ENCODE measurements around the gene TFRC.
A peak's percentile ranks its signal among the peaks of the same experiment; 100 is the strongest.
"Not testable (repeated sequence)": the region's sequence is repeated elsewhere in the genome, so short reads cannot be mapped to it uniquely, and the experiment has no call there.

TFRC gene

DNA sequence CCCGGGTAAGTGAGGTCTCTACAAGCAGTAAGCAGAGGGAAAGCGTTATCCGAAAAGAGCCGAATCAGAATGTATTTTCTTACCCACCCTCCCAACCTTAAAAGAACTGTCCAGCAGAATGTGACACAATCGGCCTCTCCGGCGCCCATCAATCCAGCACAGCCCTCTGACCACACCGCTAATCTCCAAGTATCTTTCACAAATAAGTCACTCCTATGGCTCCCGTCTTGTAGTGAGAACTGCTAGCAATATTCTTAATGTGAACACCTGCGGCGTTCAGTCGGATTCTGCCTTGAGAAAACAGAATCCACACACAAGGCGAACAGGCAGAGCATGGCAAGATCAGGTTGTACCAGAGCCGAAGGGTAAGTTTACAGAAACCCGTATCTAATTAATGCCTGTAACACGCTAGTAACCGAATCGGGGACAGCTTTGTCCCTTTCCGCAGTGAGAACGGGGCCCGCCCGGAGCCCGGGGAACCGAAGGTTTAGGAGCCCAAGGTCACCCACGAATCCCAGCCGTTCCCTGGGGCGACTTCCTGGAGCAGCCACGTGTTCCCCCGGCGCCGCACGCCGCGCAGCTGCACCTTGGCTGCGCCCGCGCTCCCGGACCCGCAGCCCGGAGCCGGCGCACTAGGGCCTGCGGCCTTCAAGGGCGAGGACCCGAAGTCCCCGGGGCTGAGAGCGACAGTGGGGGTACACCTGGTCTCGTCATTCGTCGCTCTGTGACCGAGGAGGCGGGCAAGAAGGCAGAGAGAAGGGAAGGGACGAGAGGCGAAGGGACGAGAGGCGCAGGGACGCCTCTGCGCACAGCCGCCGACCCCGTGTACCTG is 672 bp downstream of the TFRC start:
- DNase-seq = peak; percentile 63

DNA sequence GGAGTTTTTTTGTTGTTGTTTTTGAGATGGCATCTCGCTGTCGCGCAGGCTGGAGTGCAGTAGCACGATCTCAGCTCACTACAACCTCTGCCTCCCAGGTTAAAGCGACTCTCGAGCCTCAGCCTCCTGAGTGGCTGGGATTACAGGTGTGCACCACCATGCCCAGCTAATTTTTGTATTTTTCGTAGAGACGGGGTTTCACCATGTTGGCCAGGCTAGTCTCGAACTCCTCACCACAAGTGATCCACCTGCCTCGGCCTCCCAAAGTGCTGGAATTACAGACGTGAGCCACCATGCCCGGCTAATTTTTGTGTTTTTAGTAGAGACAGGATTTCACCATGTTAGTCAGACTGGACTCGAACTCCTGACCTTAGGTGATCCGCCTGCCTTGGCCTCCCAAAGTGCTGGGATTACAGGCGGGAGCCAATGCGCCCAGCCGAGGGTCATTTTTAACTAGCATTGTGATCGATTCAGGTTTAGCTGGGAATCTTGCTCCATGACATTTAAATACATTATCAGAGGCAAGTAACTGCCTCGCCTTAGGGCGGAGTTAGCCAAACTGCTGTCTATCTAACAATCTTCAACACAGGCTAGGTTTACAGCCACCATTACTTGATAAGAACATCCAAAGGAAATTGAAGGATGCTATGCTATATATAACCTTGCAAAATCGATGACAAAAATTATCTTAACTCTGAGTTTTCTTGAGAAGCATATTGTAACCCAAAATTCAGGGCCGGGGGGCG is 1.6 kb downstream of the TFRC start:
- not testable (repeated sequence) for DNase-seq

DNA sequence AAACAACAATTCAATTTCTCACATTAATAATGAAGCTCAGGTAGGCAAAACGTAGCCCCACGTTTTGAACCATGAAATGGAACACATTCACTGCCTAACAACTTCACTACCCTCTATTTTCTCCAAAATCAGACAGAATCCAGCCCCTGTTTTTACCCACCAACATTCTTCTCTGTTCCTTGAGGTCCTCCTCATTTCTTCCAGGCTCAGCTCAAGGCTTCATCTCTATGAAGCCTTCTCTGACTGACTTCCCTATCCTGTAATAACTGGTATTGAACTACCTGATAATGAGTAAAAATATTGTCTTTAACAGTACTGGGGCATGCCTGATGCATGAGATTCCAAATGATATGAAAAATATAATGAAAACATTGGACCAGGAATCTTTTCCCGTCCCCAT is 2.2 kb downstream of the TFRC start:
- no peak for DNase-seq

DNA sequence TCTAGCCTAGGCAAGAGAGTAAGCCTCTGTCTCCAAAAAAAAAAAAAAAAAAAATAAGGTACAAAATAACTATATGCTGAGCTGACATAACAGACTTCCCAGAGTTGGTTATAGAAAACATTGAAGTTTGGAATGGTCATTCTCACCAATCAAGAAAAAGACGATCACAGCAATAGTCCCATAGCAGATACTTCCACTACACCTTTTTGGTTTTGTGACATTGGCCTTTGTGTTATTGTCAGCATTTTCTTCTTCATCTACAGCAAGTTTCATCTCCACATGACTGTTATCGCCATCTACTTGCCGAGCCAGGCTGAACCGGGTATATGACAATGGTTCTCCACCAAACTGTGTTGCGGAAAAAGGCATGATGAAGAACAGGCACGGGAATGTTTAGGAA is 6.9 kb downstream of the TFRC start:
- no peak for DNase-seq

DNA sequence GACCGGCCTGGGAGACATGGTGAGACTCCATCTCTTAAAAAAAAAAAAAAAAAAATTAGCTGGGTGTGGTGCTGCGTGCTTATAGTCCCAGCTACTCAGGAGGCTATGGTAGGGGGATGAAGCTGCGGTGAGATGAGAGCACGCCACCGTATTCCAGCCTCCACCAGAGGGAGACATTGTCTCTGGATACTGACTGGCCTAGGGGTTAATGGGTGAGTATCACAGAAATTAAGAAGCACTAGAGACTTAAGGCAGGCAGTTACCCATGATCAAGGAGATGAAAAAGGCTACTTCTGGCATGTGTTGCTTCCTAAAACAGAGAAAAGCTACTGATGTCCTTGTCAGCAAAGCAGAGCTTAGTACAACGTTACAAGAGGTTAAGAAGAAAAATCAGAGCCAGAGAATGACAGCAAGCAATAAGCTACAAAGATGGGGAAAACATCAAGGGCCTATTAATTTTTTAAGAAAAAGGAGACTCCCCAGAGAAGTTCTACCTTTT is 8.6 kb downstream of the TFRC start:
- peak; percentile 71 for DNase-seq

DNA sequence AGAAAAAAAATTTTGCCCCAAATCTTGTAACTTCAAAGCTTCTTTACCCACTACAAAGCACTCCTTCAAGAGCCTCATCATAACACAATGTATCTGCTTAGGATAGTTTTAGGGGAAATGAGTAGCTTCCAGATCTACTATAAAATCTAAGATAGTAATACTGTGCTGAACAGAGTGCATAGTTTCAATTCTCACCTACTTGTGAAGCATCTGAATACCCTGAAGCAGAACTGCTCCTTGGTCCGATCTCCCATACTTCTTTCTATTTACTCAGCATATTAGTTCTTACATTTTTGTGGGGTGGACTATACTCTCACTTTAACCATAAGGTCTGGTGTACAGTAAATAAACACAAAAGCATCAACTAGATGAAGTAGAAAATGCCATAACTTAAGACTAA is 9.6 kb downstream of the TFRC start:
- DNase-seq = no peak

DNA sequence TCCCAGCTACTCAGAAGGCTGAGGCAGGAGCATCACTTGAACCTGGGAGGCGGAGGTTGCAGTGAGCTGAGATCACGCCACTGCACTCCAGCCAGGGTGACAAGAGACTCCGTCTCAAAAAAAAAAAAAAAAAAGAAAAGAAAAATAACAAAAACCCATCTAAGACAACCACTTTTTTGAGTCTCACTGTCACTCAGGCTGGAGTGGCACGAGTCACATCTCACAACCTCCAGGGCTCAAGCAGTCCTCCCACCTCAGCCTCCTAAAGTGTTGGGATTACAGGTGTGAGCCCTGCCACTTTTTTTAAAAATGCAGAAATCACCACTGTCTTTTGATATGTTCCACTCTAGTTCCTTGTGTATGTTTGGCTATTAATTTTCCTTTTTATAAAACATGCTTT is 13.1 kb downstream of the TFRC start:
- DNase-seq = not testable (repeated sequence)

DNA sequence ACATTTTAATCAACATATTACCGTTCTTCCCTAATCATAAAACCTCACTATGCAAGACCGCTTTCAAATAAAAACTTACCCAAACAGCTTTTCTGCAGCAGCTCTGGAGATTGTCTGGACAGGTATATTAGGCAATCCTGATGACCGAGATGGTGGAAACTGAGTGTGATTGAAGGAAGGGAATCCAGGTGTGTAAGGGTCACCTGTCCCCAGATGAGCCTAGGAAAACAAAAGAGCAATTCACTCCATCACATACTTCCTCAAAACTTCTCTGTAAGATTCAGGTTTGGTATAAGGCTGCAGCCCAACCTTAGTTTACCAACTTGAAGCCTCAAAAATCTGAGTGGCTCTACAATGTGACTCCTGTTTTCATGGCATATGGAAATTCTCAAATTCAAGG is 14.5 kb downstream of the TFRC start:
- DNase-seq = no peak

DNA sequence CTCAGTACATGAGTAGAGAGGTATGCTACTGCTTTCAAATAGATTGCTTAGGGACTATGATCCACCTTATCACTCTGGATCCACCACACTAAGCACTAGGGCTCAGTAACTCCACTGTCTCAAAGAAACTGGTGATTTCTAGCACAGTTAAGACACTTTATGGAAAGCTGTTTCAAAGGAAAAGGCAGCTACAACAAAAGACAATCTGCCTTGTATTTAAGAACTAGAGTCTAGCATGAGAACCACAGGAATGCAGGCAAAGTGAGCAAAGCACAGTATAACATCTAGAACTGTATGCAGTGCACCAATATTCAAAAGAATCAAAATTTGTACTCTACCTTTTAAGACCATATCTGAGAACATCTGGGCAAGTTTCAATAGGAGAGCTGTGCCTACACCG is 17.9 kb downstream of the TFRC start:
- DNase-seq = no peak

DNA sequence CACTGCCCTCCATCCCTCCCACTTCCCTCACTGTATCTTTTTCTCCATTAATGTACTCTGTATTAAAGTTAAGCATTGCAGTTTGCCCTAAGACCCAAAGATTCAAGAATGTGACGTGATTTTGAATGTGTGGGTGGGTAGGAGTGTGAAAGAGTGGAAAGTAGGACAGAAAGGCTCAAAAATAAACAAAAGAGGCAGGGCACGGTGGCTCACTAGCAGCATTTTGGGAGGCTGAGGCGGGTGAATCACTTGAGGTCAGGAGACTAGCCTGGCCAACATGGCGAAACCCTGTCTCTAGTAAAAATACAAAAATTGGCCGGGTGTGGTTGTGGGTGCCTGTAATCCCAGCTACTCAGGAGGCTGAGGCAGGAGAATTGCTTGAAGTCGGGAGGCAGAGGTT is 18.4 kb downstream of the TFRC start:
- no peak for DNase-seq

DNA sequence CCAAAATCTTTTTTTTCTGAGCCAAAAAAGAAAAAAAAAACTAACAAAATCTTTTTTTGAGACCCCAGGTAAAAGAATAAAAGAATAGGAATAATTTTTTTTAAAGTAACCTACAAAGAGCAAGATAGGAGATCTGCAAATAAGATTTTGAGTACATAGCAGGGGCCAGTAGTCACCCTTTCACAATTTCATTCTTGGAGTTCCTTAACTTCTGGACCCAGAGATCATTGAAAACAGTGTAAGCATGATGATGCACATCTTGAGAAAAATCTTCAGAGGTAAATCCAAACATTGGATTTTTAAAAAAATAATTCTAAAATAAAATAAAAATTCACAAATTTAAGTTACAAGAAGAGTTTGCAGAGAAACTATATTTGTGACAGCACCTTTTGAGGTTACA is 18.8 kb downstream of the TFRC start:
- no peak for DNase-seq

DNA sequence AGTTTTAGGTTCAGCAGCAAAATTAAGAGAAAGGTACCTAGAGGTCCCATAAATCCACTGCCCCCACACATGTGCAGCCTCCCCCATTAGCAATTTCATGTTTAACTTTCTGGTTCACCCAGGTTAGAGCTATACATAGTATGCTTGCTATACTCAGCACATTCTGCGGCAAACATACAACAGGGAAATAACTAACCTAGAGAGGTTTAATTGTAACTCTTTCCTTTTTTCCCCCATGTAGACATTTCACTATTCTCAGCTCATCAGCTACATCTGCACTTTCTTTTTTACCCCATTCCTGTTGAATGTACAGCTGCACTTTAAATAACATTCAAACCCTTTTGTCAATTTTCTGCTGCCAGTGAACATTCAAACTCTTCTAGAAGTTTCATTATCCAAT is 21.1 kb downstream of the TFRC start:
- no peak for DNase-seq

DNA sequence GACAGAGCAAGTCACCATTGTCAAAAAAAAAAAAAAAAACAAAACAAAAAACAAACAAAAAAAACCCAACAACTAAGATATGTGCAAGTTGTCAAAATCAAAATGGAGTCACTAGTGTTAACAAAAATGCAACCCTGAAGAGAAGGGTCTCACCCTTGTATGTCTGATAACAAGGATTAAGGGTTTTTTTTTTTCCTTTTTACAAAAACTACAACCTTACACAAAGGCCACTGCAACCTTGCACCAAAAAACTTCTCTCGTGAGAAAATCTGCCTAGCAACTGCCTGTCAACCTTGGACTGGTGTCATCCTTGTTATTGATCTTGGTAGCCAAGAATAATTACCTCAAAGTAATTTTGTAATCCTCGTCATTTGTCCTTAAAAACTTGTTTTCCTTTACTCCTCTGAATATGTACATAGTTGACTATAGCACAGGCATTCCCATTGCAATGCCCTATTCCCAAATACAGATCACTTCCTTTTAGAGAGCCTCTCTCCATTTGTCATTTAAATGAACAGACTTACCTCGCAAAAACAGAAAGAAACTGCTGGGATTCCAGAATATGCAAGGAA is 24.0 kb downstream of the TFRC start:
- DNase-seq = no peak

DNA sequence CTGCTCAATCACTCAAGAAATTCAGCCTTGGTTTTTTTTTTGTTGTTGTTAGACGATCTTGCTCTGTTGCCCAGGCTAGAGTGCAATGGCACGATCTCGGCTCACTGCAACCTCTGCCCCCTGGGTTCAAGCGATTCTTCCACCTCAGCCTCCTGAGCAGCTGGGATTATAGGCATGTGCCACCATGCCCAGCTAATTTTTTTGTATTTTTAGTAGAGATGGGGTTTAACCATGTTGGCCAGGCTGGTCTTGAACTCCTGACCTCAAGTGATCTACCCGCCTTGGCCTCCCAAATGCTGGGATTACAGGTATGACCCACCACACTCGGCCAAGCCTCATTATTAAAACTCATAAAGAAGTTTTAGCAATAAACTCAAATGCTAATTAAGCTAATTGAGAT is 25.5 kb downstream of the TFRC start:
- not testable (repeated sequence) for DNase-seq

DNA sequence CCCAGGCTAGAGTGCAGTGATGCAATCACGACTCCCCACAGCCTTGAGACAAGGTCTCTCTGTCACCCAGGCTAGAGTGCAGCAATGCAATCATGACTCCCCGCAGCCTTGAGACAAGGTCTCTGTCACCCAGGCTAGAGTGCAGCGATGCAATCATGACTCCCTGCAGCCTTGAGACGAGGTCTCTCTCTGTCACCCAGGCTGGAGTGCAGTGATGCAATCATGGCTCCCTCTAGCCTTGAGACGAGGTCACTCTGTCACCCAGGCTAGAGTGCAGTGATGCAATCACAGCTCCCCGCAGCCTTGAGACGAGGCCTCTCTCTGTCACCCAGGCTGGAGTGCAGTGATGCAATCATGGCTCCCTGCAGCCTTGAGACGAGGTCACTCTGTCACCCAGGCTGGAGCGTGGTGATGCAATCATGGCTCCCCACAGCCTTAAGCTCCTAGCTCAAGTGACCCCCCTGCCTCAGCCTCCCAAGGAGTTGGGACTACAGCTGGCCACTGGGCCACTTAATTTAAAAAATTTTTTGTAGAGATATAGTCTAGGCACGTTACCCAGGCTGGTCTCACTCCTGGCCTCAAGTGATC is 26.1 kb downstream of the TFRC start:
- no peak for DNase-seq

DNA sequence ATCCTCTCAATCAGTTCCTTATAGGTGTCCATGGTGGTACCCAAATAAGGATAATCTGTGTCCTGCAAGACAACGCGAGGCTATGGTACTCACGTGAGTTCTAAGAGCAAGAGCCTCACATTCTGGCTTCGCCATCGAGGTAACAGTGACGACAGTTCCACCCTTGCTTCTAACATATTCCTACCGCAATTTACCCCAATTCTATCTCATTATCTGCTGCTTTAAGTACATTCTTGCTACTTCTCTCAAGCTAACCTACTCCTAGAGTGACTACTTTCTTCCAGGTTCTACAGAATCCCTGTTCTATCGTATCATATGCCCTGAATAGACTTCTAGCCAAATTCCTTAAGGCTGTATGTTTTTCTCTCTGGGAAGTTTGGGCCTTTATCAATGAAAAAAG is 26.6 kb downstream of the TFRC start:
- no peak for DNase-seq

DNA sequence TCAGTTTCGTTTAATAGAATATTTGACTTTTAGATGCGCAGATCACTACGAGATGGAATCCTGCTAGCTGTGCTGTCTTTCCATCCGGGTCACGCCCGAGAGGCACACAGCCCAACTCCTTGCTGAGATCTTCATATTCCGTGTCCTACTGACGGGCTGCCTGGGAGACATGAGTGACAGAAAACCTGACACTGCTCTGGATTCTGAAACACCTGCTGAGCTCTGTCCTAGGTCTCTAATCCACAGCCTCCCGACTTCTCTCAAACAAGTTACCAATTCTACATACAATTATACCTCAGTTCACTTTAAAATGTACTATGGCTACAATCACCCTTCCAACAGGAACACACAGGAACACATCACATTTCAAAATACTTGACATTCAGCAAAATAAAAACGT is 27.2 kb downstream of the TFRC start:
- DNase-seq = no peak

DNA sequence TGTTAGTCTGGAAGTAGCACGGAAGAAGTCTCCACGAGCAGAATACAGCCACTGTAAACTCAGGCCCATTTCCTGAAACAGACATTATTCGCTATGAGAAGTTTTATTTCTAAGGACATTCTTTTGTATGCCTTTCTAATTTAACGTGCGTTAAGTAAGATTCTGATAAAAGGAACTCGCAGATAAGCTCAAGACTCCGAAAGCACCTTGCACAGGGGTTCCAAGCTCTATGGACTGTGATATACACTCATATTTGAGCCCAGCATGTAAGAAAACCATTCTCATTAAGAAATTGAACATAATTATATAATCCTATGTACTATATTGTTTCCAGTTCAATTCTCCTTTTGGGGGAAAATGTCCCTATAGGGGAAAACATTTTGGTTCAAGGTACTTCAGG is 28.4 kb downstream of the TFRC start:
- DNase-seq = no peak

DNA sequence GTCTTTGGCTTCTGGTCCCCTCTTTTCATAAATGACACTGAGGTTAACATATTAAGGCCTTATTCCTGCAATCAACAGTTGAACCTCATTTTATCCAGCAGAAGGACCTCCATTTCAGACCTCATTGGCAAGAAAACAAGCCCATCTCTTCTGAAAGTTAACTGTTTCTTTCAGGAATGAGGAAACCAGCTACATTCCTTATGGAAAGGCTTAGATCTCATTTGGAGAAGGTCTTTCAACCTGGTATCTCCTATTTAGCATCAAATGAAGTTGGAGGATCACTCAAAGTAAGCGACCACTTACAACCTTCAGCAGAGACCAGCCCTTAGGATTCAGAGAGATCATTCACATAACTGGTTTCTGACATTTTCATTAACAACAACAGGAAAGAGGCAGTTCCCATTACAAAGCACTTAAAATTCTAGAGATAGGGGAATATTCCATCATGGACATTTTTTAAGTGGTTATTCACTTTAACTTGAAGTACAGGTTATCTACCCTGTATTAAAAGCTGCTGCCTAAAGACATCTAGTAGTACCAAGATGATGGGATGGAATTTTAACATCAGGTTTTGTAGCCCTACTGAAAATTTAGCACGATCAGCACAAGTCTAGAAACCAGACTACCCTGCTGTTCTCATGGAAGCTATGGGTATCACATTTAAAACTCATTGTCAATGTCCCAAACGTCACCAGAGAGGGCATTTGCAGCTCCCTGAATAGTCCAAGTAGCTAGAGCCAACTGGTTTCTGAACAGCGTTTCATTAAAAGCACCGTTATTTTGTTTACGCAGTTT is 30.4 kb downstream of the TFRC start:
- DNase-seq = no peak

DNA sequence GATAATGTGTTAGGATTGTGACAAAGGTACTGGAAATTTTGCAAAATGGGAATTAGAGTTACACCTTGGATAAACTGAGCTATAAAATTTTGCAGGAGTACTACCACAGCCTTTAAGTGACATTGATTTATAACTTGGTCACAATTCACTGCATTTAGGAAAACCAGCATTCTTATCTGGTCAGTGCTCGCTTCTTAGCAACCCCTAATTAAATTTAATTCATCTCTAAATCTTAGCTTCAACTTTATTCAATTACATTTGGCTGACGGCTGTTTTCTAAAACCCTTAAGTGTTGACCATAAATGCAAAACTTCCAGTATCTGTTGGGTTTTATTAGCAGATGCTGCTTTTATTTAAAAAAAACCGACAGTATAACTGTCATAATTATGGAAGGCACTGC is 31.3 kb downstream of the TFRC start:
- DNase-seq = no peak

DNA sequence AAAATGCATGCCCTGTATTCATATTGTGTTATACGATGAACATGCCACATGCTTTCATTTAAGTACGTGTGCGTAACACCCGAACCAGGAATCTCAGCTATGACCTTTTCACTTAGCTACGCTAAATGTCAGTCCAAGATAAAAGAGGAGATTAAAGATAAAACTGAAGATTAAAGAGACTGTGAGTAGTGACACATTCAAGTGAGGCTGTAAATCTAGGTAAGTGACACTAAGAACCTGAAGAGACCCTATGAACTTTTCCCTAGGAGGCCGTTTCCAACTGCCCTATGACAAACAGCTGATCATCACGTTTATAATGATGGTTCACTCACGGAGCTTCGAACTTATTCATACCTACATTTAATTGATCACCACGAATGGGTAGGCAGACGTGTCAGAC is 32.2 kb downstream of the TFRC start:
- no peak for DNase-seq

DNA sequence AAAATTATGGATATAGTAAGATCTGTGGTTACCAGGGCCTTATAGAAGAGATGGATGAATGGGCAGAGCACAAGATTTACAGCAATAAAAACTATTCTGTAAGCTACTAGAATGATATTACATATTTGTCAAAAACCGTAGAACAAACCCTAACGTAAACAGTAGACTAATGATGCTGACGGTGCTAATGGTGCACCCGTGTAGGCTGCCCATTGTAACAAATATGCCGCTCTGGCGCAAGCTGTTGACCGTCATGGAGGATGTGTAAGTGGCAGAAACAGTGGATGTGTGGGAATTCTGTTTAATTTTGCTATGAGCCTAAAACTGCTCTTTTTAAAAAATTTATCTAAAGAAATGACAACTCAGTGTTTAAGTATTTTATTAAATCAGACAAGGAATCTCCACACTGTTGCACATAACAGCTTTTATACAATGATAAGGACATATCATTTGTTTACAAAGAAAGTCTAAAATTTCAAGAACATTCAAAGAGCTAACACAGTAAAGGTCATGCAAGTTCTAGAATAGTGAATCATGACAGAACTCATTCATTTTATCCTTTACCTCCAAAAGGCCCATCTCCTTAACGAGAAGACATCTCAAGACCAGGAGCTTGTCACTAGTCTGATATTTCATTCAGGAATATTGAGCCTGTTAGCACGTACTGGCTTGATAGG is 32.8 kb downstream of the TFRC start:
- no peak for DNase-seq
